Lower leg skin (tissue), 4 donors: ENCODE measurements around the gene SREBF1. TPM values are rescaled to one million over a fixed set of nuclear protein-coding genes. Genes with fewer than 3 reads are reported as not detected.

Experiments used
- DNase-seq, 2 donors: peaks; one replicate each; pipeline ENCODE4 v3.0.0-alpha.2; 2019; ENCODE audit warnings: low spot score in 2 of 2
- H3K4me3 ChIP-seq: fragments of 200-600 bp; sonication (generic); 2 replicates; pipeline ENCODE4 v1.5.1; 2017; ENCODE audit warnings: mild to moderate bottlenecking, low read depth; ENCODE audit not compliant: poor library complexity, severe bottlenecking
- POLR2A ChIP-seq, 2 donors: fragments of 450-650 bp; IDR thresholded peaks; one replicate each; pipeline ENCODE4 v1.6.1; 2016 to 2017; ENCODE audit warnings: antibody characterized with exemption in 2 of 2, mild to moderate bottlenecking in 1 of 2, moderate library complexity in 1 of 2
- whole genome bisulfite sequencing, 2 donors: methylation state at CpG; one replicate each; pipeline ENCODE4 v1.1.5; 2018; 5-methylcytosine and 5-hydroxymethylcytosine counted together
- intact Hi-C: fragments of 100-400 bp; cut with DNase I; formaldehyde crosslinking; loops from one replicate; pipeline ENCODE4 v1.15.0; 2023; ENCODE audit warnings: low total_unique reads
- total RNA-seq, 4 donors: library from RNA; depleted of rRNA; stranded (reverse); fragments of >200 nt; gene quantifications; one replicate each; pipeline ENCODE4 v1.1.0, GENCODE V29; 2016
- TF ChIP-seq, protein P1 (sequence below), 3 donors: fragments of 450-650 bp; IDR thresholded peaks; one replicate each; pipeline ENCODE4 v1.5.1; 2016; ENCODE audit warnings: antibody characterized with exemption in 3 of 3, mild to moderate bottlenecking in 3 of 3, moderate library complexity in 2 of 3

SREBF1 gene
- total RNA-seq, 4 donors from 2014 or later: 54.3 to 146 (median 102) TPM

DNA sequence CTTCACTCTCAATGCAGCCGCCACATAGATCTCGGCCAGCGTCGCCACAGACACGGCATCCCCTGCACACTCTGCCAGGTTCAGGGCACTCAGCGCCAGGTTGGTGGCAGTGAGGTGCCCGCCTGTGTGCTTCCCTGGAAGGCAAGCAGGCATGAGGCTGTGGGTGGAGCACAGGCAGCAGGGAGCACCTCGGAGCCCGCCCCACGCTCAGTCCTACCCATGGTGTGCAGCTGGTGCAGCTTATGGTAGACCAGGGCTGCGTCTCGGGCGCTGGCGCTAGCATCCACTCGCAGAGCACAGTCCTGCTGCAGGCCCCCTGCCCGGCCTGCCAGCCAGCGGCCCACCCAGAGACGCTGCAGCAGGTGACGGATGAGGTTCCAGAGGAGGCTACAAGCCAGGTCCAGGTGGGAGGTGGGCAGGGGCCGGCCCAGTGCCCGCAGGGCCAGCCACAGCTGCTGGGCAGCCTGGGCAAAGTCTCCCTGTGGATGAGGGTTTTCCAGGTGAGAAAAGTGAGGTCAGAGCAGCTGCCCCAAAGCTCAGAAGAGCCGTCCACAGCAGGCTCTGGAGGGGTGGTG lies 20.5 kb downstream of the SREBF1 start:
- WGBS, 2 donors: 89% methylated on average over 17 to 19 of the region's 22 CpGs
- TF ChIP-seq POLR2A (IDR thresholded peaks at IDR 0.05): no peak
- TF ChIP-seq, protein P1, sequence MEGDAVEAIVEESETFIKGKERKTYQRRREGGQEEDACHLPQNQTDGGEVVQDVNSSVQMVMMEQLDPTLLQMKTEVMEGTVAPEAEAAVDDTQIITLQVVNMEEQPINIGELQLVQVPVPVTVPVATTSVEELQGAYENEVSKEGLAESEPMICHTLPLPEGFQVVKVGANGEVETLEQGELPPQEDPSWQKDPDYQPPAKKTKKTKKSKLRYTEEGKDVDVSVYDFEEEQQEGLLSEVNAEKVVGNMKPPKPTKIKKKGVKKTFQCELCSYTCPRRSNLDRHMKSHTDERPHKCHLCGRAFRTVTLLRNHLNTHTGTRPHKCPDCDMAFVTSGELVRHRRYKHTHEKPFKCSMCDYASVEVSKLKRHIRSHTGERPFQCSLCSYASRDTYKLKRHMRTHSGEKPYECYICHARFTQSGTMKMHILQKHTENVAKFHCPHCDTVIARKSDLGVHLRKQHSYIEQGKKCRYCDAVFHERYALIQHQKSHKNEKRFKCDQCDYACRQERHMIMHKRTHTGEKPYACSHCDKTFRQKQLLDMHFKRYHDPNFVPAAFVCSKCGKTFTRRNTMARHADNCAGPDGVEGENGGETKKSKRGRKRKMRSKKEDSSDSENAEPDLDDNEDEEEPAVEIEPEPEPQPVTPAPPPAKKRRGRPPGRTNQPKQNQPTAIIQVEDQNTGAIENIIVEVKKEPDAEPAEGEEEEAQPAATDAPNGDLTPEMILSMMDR (IDR thresholded peaks at IDR 0.05): no peak
- no peak overlapping the region for H3K4me3 ChIP-seq
- intact Hi-C loops: no loop called here
- no peak for DNase-seq

- 76 to 88% methylated on average over 7 to 15 of the region's 17 CpGs for WGBS, 2 donors
- TF ChIP-seq POLR2A (IDR thresholded peaks at IDR 0.05): no peak
- TF ChIP-seq, protein P1 (IDR thresholded peaks at IDR 0.05): no peak
- intact Hi-C loops: loop anchor here (2.0 kb wide), 1 partner anchor 39 kb away; no protein-coding TSS in a partner anchor
These were observed 21.2 kb downstream of the SREBF1 start for GRCh38 chr17:17815436-17816200.

DNA sequence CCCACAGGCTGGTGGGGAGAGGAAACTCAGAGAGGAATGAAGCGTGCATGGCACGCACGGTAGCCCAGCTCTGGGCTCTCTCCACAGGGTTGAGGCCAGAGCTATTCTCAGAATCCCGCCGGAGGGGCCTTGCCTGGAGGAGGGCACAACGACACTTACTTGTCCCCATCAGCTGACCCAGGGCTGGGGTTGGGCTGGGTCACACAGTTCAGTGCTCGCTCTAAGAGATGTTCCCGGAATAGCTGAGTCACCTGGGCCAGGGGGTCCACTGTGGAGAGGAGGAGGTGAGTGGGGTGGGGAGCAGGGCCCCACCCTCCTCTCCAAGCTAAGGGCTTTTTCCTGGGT lies 21.8 kb downstream of the SREBF1 start:
- no peak for DNase-seq
- intact Hi-C loops: loop anchor here (2.0 kb wide), 1 partner anchor 40 kb away; no protein-coding TSS in a partner anchor
- H3K4me3 ChIP-seq: no peak overlapping the region
- no peak for TF ChIP-seq POLR2A (IDR thresholded peaks at IDR 0.05)
- TF ChIP-seq, protein P1 (IDR thresholded peaks at IDR 0.05): no peak
- WGBS, 2 donors: 60 to 82% methylated on average over 8 of the region's 8 CpGs

More at GRCh38 chr17:17815436-17816200, 21.2 kb downstream of the SREBF1 start:
- no peak overlapping the region for H3K4me3 ChIP-seq
- DNase-seq: no peak

GRCh38 chr17:17814162-17815061 lies 22.4 kb downstream of the SREBF1 start:
- intact Hi-C loops: loop anchor here (2.0 kb wide), 1 partner anchor 40 kb away; no protein-coding TSS in a partner anchor
- no peak for TF ChIP-seq POLR2A (IDR thresholded peaks at IDR 0.05)
- TF ChIP-seq, protein P1 (IDR thresholded peaks at IDR 0.05): no peak
- no peak overlapping the region for H3K4me3 ChIP-seq
- WGBS, 2 donors: 68 to 77% methylated on average over 10 to 12 of the region's 20 CpGs
- no peak for DNase-seq

- TF ChIP-seq, protein P1 (IDR thresholded peaks at IDR 0.05): no peak
- no peak for TF ChIP-seq POLR2A (IDR thresholded peaks at IDR 0.05)
- 86 to 87% methylated on average over 7 to 8 of the region's 16 CpGs for WGBS, 2 donors
- DNase-seq: no peak
- no peak overlapping the region for H3K4me3 ChIP-seq
- intact Hi-C loops: loop anchor here (2.0 kb wide), 1 partner anchor 41 kb away; no protein-coding TSS in a partner anchor
These were observed 23.1 kb downstream of the SREBF1 start for GRCh38 chr17:17813725-17814095.
